GM23338 (cell line): ENCODE data around the gene CNTN1. TPM values are rescaled to one million over a fixed set of nuclear protein-coding genes. Genes with fewer than 3 reads are reported as not detected.
A peak's percentile ranks its signal among the peaks of the same experiment; 100 is the strongest.
"Not testable (repeated sequence)": the region's sequence is repeated elsewhere in the genome, so short reads cannot be mapped to it uniquely, and the experiment has no call there.

ENCODE experiments used
- ATAC-seq: fragments of 200-7000 bp; cut with Tn5 transposase; 3 replicates; pipeline ENCODE4 v1.9.1; 2020
- DNase-seq: peaks from one replicate; pipeline ENCODE4 v3.0.0-alpha.2; 2015; ENCODE audit warnings: low spot score
- H2AFZ ChIP-seq: fragments of 200-600 bp; sonication (generic); 2 replicates; pipeline ENCODE4 v1.8.0; 2016; ENCODE audit warnings: antibody characterized with exemption, mild to moderate bottlenecking, moderate library complexity
- H3F3A ChIP-seq: fragments of 200-600 bp; sonication (generic); replicated peaks from 2 replicates; pipeline ENCODE4 v1.8.0; 2017; ENCODE audit warnings: antibody characterized with exemption, mixed run types, low read depth
- H3K27ac ChIP-seq: fragments of 200-600 bp; sonication (generic); 2 replicates; pipeline ENCODE4 v1.6.1; 2016; ENCODE audit warnings: low read depth
- H3K27me3 ChIP-seq: fragments of 200-600 bp; sonication (generic); 2 replicates; pipeline ENCODE4 v1.8.0; 2016; ENCODE audit warnings: mild to moderate bottlenecking, mixed run types, moderate library complexity; ENCODE audit not compliant: insufficient read depth
- H3K36me3 ChIP-seq: fragments of 200-600 bp; sonication (generic); 2 replicates; pipeline ENCODE4 v1.8.0; 2016; ENCODE audit warnings: mild to moderate bottlenecking; ENCODE audit not compliant: insufficient read depth
- H3K4me1 ChIP-seq: fragments of 200-600 bp; sonication (generic); 2 replicates; pipeline ENCODE4 v1.8.0; 2016; ENCODE audit warnings: mild to moderate bottlenecking, moderate library complexity; ENCODE audit not compliant: insufficient read depth
- H3K4me2 ChIP-seq: fragments of 200-600 bp; sonication (generic); 2 replicates; pipeline ENCODE4 v1.7.1; 2017; ENCODE audit warnings: mixed run types
- H3K4me3 ChIP-seq: fragments of 200-600 bp; sonication (generic); 2 replicates; pipeline ENCODE4 v1.6.1; 2016; ENCODE audit warnings: mixed run types
- H3K79me2 ChIP-seq: fragments of 200-600 bp; sonication (generic); replicated peaks from 2 replicates; pipeline ENCODE4 v1.8.0; 2017; ENCODE audit warnings: mild to moderate bottlenecking; ENCODE audit not compliant: insufficient read depth
- H3K9me2 ChIP-seq: fragments of 200-600 bp; sonication (generic); 2 replicates; pipeline ENCODE4 v1.8.0; 2017; ENCODE audit not compliant: insufficient read depth
- H4K20me1 ChIP-seq: fragments of 200-600 bp; sonication (generic); replicated peaks from 2 replicates; pipeline ENCODE4 v1.8.0; 2017; ENCODE audit warnings: mild to moderate bottlenecking; ENCODE audit not compliant: insufficient read depth
- H3K27ac Mint-ChIP-seq: 2 replicates; pipeline ENCODE4 v1.8.0; 2020; ENCODE audit warnings: inconsistent platforms, mild to moderate bottlenecking, moderate library complexity, mixed read lengths
- H3K27me3 Mint-ChIP-seq: 3 replicates; pipeline ENCODE4 v1.8.0; 2022; ENCODE audit warnings: low read depth, mild to moderate bottlenecking, moderate library complexity, mixed read lengths, inconsistent platforms; ENCODE audit not compliant: insufficient read depth, poor library complexity
- H3K36me3 Mint-ChIP-seq: 3 replicates; pipeline ENCODE4 v1.8.0; 2021; ENCODE audit warnings: low read depth, mild to moderate bottlenecking, inconsistent platforms, moderate library complexity, mixed read lengths
- H3K4me1 Mint-ChIP-seq: 3 replicates; pipeline ENCODE4 v1.8.0; 2020; ENCODE audit warnings: mild to moderate bottlenecking, inconsistent platforms, mixed read lengths
- H3K4me3 Mint-ChIP-seq: 3 replicates; pipeline ENCODE4 v1.8.0; 2021; ENCODE audit warnings: moderate library complexity, mild to moderate bottlenecking, inconsistent platforms, mixed read lengths
- H3K9me3 Mint-ChIP-seq: 3 replicates; pipeline ENCODE4 v1.8.0; 2020; ENCODE audit warnings: moderate library complexity, mild to moderate bottlenecking, inconsistent platforms, mixed read lengths
- CREB1 ChIP-seq: fragments of 250-450 bp; sonication (Bioruptor Pico); IDR thresholded peaks from 2 replicates; pipeline ENCODE4 v1.5.0; 2020; ENCODE audit warnings: low read depth, mild to moderate bottlenecking, moderate library complexity
- EZH2 ChIP-seq: fragments of 200-600 bp; sonication (generic); IDR thresholded peaks from one replicate; pipeline ENCODE4 v1.8.0; 2017; ENCODE audit warnings: antibody characterized with exemption, mild to moderate bottlenecking, low read depth; ENCODE audit not compliant: unreplicated experiment
- EZH2phosphoT487 ChIP-seq: fragments of 200-600 bp; sonication (generic); IDR thresholded peaks from one replicate; pipeline ENCODE4 v1.8.1; 2018; ENCODE audit warnings: antibody characterized with exemption; ENCODE audit not compliant: unreplicated experiment
- JUNB ChIP-seq: IDR thresholded peaks from one replicate; pipeline ENCODE4 v1.6.1; 2016; ENCODE audit warnings: antibody characterized with exemption; ENCODE audit not compliant: unreplicated experiment
- NANOG ChIP-seq: IDR thresholded peaks from 2 replicates; pipeline ENCODE4 v1.6.1; 2016; ENCODE audit warnings: antibody characterized with exemption, borderline replicate concordance
- STAT1 ChIP-seq: IDR thresholded peaks from one replicate; pipeline ENCODE4 v1.6.1; 2016; ENCODE audit warnings: antibody characterized with exemption; ENCODE audit not compliant: unreplicated experiment
- polyA plus RNA-seq: library from polyadenylated mRNA; unstranded; fragments of >200 nt; fragmentation: Nextera tagmentation; extraction: Ambion mirVana; gene quantifications from 2 replicates; pipeline ENCODE4 v1.2.1, GENCODE V29; 2016
- total RNA-seq: library from RNA; depleted of rRNA; stranded (reverse); fragments of >200 nt; shearing (Covaris generic); gene quantifications from 2 replicates; pipeline ENCODE4 v1.2.3, GENCODE V29; 2014
- TF ChIP-seq, protein P1 (sequence below): IDR thresholded peaks from 2 replicates; pipeline ENCODE4 v1.6.1; 2016; ENCODE audit warnings: antibody characterized with exemption
- TF ChIP-seq, protein P2 (sequence below): IDR thresholded peaks from one replicate; pipeline ENCODE4 v1.6.1; 2018; ENCODE audit warnings: antibody characterized with exemption; ENCODE audit not compliant: unreplicated experiment
- TF ChIP-seq, protein P3 (sequence below), 2 experiments: fragments of 200-600 bp in 1 of 2; sonication (generic) in 1 of 2; conservative IDR thresholded peaks; 2 replicates each; pipeline versions ENCODE4 v1.5.1 to v1.6.1; 2016 to 2017; ENCODE audit warnings: antibody characterized with exemption in 2 of 2, low read depth in 2 of 2, mild to moderate bottlenecking in 2 of 2, moderate library complexity in 1 of 2

Gene CNTN1
- total and polyA plus RNA-seq, 2 experiments from 2014 or later = 5.0 to 27.0 TPM

DNA sequence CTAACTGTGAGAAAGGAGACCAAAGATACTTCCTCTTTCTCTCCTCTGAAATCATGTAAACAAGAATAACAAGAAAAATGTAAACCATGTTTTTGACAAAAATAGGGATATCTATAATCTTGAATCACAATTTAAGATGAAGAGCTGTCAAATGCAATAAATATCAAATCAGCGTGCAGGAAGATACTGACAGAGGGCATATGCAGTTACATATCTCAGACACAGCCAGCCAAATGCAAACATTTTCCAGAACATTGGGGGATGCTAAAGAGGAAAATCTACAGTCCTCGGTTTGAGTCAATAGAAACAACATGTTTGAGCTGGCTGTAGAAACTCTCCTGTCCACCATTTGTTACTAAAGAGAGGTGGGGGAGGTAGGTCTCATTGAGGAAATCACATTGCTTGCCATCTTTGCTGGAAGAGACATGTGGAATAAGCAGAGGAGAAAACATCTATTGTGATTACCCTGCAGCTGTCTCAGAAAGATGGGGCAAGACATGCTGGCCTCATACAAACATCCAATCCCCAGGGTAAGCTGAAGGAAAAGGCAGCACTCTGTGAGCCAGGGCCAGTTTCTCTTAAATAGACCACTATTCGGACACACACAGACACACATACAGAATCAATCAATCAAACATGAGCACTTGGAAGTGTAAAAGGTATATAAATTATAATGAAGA, 43.5 kb downstream of the CNTN1 start:
- no peak overlapping the region for H3K4me3 ChIP-seq

DNA sequence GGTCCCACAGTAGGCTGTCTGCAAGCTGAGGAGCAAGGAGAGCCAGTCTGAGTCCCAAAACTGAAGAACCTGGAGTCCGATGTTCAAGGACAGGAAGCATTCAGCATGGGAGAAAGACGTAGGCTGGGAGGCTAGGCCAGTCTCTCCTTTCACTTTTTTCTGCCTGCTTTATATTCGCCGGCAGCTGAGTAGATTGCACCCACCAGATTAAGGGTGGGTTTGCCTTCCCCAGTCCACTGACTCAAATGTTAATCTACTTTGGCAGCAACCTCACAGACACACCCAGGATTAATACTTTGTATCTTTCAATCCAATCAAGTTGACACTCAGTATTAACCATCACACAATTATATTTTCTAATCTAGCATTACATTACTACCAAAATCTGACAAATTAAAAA, 45.2 kb downstream of the CNTN1 start:
- H3K4me2 ChIP-seq, H3K27me3 Mint-ChIP-seq, H3K4me3 Mint-ChIP-seq, H3K79me2 ChIP-seq, H3K9me3 Mint-ChIP-seq, H4K20me1 ChIP-seq, H3K4me3 ChIP-seq, H3F3A ChIP-seq, H3K27ac ChIP-seq, H3K36me3 Mint-ChIP-seq, H3K36me3 ChIP-seq, H3K9me2 ChIP-seq, H3K27me3 ChIP-seq, DNase-seq, ATAC-seq, H2AFZ ChIP-seq, H3K27ac Mint-ChIP-seq: not testable (repeated sequence)
- peaks cover 33% of the 10 kb centered on the region for H3K4me1 Mint-ChIP-seq
- H3K4me1 ChIP-seq = peaks cover 38% of the 10 kb centered on the region

More for the DNA sequence above, 43.5 kb downstream of the CNTN1 start:
- Mint-ChIP-seq H3K4me3 (no peak overlapping the region), H3K4me1 (peaks cover 37% of the 10 kb centered on the region), H3K27ac (peak overlapping the region; percentile 28; the same call in 1 of the 2 replicates), H3K36me3 (peaks cover 4% of the 10 kb centered on the region; the same call in 1 of the 3 replicates), H3K9me3 (peaks cover 4% of the 10 kb centered on the region; the same call in 1 of the 3 replicates), H3K27me3 (no peaks in the 10 kb centered on the region)
- Histone ChIP-seq H3K36me3 (no peaks in the 10 kb centered on the region), H3F3A (no peaks in the 10 kb centered on the region), H3K27me3 (no peaks in the 10 kb centered on the region), H3K27ac (no peak overlapping the region), H3K9me2 (no peaks in the 10 kb centered on the region), H4K20me1 (no peaks in the 10 kb centered on the region), H2AFZ (no peak overlapping the region), H3K4me1 (peaks cover 43% of the 10 kb centered on the region), H3K79me2 (no peaks in the 10 kb centered on the region), H3K4me2 (0 out of 2 replicates have a peak overlapping the region, but pooled peaks have one; percentile 4)
- DNase-seq (no peak), ATAC-seq (no peak)
- no peak for TF ChIP-seq NANOG
- no peak for TF ChIP-seq JUNB
- no peak for TF ChIP-seq EZH2
- no peak for TF ChIP-seq STAT1

DNA sequence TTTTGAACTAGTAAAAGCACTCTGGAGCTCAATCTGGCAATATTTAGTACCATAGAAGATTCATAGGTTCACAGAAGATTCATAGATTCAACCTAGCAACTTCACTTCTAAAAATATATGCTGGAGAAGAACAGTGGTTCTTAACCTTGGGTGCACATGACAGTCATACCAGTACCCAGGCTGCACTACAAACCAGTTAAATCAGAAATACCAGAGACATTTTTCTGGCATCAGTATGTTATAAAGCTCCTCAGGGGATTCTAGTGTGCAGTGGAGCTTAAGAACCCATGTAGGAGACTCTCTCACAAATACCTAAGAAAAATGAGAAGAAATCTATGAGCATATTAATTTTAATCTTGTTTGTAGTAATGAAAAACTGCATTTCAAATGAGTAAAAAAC, 46.6 kb downstream of the CNTN1 start:
- Histone ChIP-seq H3K4me2 (no peak overlapping the region), H3K79me2 (no peaks in the 10 kb centered on the region), H3K27ac (no peak overlapping the region), H3K4me3 (no peak overlapping the region), H3K9me2 (no peaks in the 10 kb centered on the region), H3K4me1 (peaks cover 23% of the 10 kb centered on the region), H3K27me3 (no peaks in the 10 kb centered on the region), H2AFZ (no peak overlapping the region), H3K36me3 (no peaks in the 10 kb centered on the region), H3F3A (no peaks in the 10 kb centered on the region), H4K20me1 (no peaks in the 10 kb centered on the region)
- Mint-ChIP-seq H3K27me3 (no peaks in the 10 kb centered on the region), H3K9me3 (peaks cover 6% of the 10 kb centered on the region; the same call in 1 of the 3 replicates), H3K27ac (no peak overlapping the region), H3K4me1 (peaks cover 21% of the 10 kb centered on the region), H3K36me3 (peaks cover 7% of the 10 kb centered on the region; the same call in 2 of the 3 replicates), H3K4me3 (no peak overlapping the region)
- ATAC-seq = no peak
- no peak for DNase-seq
- TF ChIP-seq, protein P1, sequence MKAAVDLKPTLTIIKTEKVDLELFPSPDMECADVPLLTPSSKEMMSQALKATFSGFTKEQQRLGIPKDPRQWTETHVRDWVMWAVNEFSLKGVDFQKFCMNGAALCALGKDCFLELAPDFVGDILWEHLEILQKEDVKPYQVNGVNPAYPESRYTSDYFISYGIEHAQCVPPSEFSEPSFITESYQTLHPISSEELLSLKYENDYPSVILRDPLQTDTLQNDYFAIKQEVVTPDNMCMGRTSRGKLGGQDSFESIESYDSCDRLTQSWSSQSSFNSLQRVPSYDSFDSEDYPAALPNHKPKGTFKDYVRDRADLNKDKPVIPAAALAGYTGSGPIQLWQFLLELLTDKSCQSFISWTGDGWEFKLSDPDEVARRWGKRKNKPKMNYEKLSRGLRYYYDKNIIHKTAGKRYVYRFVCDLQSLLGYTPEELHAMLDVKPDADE = no peak
- TF ChIP-seq EZH2 (no peak), CREB1 (CRISPR knock-in tag) (no peak), EZH2phosphoT487 (no peak), JUNB (no peak)
- TF ChIP-seq, protein P2, sequence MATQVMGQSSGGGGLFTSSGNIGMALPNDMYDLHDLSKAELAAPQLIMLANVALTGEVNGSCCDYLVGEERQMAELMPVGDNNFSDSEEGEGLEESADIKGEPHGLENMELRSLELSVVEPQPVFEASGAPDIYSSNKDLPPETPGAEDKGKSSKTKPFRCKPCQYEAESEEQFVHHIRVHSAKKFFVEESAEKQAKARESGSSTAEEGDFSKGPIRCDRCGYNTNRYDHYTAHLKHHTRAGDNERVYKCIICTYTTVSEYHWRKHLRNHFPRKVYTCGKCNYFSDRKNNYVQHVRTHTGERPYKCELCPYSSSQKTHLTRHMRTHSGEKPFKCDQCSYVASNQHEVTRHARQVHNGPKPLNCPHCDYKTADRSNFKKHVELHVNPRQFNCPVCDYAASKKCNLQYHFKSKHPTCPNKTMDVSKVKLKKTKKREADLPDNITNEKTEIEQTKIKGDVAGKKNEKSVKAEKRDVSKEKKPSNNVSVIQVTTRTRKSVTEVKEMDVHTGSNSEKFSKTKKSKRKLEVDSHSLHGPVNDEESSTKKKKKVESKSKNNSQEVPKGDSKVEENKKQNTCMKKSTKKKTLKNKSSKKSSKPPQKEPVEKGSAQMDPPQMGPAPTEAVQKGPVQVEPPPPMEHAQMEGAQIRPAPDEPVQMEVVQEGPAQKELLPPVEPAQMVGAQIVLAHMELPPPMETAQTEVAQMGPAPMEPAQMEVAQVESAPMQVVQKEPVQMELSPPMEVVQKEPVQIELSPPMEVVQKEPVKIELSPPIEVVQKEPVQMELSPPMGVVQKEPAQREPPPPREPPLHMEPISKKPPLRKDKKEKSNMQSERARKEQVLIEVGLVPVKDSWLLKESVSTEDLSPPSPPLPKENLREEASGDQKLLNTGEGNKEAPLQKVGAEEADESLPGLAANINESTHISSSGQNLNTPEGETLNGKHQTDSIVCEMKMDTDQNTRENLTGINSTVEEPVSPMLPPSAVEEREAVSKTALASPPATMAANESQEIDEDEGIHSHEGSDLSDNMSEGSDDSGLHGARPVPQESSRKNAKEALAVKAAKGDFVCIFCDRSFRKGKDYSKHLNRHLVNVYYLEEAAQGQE = no peak
- TF ChIP-seq, protein P3, sequence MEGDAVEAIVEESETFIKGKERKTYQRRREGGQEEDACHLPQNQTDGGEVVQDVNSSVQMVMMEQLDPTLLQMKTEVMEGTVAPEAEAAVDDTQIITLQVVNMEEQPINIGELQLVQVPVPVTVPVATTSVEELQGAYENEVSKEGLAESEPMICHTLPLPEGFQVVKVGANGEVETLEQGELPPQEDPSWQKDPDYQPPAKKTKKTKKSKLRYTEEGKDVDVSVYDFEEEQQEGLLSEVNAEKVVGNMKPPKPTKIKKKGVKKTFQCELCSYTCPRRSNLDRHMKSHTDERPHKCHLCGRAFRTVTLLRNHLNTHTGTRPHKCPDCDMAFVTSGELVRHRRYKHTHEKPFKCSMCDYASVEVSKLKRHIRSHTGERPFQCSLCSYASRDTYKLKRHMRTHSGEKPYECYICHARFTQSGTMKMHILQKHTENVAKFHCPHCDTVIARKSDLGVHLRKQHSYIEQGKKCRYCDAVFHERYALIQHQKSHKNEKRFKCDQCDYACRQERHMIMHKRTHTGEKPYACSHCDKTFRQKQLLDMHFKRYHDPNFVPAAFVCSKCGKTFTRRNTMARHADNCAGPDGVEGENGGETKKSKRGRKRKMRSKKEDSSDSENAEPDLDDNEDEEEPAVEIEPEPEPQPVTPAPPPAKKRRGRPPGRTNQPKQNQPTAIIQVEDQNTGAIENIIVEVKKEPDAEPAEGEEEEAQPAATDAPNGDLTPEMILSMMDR (conservative IDR thresholded peaks at IDR 0.05; ENCODE audit: low read depth in 2 of 2) = no peak
